Measurements from ENCODE around the gene FAM171A1. TPM values are rescaled to one million over a fixed set of nuclear protein-coding genes. Genes with fewer than 3 reads are reported as not detected.
A peak's percentile ranks its signal among the peaks of the same experiment; 100 is the strongest.

The FAM171A1 gene
- total RNA-seq, 1 donor from 2014 or later: 34.9 TPM

DNA sequence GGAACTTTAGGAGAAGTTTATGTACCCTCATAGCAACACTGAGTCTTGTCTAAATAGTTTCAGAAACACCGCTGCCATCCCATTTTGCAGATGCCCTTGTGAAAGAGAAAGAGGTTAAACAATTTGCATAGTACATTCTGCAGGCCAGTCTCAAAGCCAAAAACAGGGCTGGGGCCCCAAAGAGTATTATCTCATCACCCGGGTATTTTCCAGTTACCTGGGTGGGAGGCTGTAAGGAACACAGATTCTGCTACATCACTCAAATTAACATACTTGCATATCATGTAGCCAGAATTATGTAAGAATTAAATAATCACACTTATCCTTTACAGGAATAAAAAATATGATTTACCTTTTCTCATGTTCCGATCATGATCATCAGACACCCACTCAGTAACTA is 3.1 kb upstream of the FAM171A1 start:
- no peak for DNase-seq (ENCODE audit: low read depth)

DNA sequence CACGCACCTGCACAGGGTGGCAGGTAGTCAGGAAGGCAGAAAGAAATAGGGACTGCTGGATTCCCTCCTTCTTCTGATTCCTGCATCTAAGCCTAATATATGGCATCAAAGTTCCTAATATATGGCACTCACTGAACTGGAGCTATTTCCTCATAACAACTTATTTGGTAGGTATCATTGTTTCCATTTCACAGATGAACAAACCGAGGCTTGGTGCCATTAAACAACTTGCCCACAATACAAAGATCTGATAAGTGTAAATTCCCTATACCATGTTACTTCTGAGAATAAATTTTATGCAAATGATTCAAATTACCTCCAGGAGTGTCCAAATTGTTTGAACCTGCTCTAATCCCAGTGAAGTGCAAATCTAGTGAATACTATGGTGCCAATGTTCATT is 2.1 kb upstream of the FAM171A1 start:
- no peak for DNase-seq (ENCODE audit: low read depth)

DNA sequence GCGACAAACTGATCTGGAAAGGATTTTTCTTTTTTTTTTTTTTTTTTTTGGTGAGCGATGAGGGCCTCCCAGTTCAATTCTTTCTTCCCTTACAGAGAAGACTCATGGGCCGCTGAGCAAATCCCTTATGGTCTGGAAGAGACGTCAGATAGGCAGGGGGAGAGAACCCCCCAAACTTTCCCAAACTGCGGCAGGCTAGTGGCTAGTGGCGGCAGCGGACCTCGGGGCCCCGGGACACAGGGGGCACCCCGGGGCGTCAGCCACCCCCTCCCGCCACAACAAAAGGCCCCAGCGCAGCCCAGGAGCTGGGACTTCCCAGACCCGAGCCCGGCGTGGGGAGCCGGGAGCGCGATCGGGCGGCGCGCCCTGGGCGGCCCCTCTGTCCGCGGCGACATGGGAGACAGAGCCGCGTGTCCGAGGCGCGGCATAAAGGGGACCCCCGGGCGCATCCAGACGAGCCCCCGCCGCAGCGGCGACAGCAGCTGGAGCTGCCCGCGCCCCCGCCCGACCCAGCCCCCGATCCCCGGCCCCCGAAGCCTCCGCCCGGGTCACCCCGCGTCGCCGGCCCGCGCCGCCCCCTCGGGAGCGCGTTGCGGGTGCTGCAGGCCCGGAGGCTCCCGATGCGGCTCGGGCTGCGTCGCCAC is 755 bp downstream of the FAM171A1 start:
- no peak for DNase-seq (ENCODE audit: low read depth)

DNA sequence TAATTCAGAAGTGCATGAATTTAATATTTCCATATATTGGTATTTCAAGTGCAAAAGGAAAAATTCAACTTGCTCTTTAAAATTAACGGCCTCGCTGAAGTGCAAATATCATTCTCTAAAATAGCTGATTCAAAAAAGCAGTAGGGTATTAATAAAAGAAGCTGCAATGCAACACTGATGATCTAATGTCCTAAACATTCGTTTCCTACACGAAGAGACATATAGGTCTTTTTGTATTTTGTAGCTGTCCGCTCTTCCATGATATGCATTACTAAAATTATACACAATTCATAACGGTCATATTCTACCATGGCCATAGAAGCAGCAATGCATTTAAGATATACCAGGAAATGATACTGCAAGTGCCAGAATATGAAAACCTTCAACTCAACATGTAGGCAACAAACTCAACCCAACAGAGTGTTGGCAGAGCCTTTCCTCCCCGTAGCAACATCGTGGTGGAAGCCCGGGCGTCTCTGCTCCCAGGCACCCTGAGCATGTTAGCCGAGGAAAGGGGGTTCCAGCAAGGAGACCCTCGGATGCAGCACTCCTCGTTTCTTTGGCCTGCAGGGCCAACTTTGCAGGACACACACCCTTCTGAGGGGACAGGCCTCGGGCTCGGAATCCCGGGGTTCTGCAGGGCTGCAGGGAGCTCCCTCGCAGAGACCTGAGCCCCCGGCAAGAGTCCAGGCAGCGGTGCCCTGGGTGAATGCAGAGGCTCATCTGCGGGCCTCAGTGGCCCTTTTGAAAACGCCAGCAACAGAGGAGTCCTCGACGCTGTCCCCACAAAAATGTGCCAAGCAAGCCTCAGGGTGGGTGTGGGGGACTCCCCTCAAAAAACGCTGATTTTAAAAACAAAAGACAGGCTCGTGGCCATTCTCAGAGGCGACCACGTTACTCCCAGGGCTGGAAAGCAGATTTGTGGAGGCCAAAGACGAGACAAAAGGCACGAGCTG is 1.6 kb downstream of the FAM171A1 start:
- DNase-seq (ENCODE audit: low read depth): no peak

DNA sequence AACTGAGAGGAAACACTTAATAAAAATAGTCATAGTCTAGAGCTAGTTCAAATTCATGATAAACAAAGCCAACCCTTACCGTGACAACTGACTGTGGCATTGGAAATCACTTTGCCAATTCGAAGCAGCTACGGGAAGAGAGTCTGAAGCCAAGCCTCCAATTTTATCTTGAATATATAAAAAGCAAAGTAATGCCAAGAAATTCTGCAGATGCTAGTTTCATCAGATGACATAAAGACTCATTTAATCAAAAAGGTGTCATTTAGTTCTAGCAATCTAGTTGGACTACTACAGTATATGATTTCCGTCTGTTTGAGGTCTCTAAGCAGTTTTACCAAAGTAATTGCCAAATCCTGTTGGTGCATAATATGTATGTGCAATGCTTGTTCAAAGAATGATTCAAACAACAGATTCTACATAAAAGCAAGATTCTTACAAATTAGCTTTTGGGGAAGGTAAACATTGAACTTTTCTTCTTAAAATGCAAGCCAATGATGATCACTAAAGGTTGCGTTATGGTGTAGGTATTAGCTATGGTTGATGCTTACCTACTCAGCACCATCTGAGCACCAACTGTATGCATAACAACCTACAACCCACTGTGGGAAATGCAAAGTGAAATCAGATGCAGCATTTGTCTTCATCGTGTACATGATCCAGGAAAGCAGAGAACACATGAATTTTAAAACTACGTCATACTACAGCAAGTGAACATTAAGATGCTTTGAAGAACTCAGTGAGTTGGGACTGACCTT is 2.8 kb downstream of the FAM171A1 start:
- no peak for DNase-seq (ENCODE audit: low read depth)

DNA sequence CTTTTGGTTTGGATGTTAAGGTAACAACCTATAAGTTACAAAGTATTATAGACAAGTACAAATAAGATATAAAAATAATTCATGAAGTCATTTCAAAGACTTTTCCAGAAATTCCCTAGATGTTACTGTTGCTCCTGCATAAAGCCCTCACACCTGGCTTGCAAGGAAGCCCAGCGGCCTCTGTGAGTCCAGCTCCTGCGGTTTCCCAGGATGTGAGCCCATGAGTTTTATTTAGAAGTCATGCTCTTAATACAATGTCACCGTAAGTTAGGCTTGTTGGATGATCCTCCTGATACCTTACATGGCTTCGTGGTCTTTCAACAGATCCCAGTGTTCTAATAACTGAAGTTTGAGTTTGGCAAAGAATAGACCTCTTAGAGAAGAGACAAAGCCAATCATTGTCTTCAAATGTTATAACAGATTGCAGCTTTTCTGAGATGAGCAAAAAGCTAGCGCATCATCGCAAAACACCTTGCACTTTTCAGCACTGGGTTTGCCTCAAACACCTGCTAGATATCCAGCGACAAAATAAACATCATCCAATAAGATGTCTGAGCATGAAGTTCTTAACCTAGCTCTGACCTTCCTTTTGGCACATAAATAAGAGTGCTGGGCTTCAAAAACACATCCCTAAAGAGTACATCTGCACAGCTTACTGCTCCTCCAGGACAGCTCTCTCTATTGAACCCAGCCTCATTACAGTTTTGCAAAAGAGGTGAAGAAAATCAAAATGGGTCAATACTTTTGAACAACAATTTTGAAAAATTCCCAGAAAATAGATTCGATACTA is 3.6 kb downstream of the FAM171A1 start:
- DNase-seq (ENCODE audit: low read depth): no peak

DNA sequence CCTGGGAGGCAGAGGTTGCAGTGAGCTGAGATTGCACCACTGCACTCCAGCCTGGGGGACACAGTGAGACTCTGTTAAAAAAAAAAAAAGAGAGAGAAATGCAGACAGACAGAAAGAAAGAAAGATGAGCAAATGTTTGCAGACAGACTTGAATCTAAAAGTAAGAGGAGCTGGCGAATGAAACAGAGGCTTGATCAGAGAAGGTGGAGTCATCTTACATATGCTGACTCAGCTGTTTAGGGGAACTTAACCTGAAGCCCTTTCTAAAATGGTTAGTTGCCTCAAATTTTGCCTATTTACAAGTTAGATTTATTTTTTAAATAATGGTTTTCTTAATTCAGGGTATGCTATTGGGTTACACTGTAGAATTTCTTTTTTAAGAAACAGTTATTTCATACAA is 5.4 kb downstream of the FAM171A1 start:
- no peak for DNase-seq (ENCODE audit: low read depth)

DNA sequence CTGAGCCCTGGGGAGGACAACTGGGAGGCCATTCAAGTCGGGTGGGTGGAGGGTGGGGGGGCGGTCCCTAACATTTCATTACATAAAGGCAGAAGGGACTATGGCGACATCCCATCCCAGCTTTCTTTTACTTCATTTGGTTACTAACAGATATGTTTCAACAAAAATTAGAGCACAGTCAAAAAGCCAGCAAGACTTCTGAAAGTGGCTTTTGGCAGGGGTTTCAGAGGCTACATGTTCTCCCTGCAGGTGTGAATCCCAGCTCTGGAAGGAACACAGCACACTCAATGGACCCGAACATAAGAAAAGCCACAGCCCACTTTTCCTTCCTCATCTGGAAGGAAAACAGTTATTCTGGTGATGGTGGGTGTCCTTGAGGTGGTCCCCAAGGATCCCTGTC is 7.1 kb downstream of the FAM171A1 start:
- no peak for DNase-seq (ENCODE audit: low read depth)

DNA sequence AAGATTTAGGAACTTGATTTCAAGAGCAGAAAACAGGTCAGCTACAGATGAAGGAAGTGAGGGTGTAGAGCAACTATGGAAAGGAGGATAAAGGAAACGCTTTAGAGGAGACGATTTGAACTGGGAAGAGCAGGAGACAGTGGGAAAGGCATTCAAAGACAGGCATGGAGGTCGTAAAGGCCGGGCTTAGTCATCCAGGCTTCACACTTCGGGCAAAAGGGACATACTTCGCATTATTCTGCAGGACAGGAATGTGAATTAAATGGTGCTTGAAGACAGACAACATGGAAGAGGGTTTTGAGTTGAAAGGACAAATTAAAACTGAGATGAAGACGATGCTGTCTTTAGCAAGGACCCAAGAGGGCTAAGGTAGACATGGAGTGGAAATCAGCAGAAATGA is 8.1 kb downstream of the FAM171A1 start:
- peak; percentile 62 for DNase-seq (ENCODE audit: low read depth)

DNA sequence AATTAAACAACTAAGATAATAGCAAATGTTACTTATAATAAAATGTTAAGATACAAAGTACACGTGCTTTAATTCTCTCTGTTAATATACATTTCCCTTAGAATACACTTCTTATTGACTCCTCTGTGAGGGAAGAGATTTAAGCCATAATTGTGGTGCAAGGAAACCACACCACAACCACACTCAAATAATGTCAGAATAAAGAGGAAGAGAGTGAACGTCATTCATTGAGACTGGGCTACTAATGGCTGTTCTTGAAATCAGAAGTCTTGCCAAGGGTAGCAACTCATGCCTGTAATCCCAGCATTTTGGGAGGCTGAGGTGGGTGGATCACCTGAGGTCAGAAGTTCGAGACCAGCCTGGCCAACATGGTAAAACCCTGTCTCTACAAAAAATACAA is 10.0 kb downstream of the FAM171A1 start:
- no peak for DNase-seq (ENCODE audit: low read depth)

DNA sequence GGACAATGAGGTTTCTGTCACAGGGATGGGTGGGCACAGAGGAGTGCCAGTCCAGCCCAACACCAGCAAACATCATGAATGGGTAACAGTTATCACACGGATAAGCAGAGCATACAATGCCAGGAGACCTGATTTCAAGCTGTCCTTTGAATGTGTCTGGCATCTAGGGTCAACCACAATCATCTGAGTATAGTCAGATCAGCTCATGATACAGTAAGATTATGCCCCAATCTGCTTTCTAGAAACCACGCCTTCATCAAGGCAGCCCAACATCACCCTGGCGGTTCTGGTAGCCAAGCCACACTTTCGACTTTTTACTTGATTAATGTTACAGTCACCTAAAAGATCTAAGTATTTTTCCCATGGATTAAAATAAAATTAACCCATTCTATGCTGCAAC is 10.5 kb downstream of the FAM171A1 start:
- no peak for DNase-seq (ENCODE audit: low read depth)

DNA sequence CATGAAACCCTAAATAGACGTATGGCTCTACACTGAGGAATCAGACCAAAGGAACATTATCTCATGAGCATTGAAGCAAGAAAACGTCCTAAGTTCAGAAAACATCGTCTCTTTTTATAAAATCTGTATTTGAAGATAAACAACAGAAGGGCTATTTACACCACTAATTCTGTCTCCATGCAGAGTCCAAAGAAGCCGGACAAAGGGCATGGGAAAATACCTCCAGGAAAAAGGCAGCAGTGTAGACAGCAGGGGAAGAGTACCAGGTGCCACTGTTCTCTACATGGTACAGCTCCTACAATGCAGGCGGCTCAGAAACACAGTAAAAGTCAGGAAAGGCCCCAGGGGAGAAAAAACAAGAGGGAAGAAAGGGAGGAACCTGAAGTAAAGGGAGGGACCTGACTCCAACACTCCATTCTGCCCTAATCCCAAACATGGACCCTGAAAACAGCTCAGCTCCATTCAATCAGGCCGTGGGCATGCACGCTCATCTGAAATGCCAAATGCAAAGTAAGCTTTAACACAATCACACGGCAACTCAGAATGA is 17.5 kb downstream of the FAM171A1 start:
- DNase-seq (ENCODE audit: low read depth): no peak

DNA sequence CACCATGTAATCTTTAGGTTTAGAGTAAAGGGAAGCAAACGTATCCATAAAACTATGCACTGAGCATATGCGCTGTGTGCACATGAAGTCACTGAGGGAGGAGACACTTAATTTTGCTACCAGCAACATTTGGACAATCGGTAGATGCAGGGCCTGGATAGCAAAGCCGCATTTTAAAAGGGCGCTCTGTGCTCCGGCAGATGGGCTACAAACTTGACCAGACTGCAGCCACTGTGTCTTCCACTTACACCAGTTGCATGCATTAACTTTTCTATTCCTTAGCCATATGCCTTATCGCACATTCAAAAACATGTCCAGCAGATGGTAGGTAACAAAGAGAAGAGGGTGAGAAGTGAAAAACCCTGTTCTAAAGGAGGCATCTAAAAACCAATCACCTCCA is 18.3 kb downstream of the FAM171A1 start:
- no peak for DNase-seq (ENCODE audit: low read depth)

DNA sequence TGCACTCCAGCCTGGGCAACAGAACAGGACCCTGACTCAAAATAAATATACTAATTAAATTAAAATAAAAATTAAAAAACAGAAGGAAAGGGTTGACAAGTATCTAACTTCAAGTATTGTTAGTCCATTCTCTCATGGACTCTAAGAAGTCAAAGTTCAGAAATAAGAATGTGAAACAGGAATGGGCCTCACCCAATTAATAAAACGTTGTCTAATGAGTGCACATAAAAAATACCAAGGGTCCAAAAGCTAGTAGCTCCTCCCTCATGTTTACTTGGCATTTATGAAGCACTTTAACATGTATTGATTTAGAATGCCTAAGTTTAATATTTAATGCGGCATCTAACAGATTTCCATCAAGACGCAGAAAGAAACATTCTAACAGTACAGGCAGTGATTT is 18.9 kb downstream of the FAM171A1 start:
- no peak for DNase-seq (ENCODE audit: low read depth)

DNA sequence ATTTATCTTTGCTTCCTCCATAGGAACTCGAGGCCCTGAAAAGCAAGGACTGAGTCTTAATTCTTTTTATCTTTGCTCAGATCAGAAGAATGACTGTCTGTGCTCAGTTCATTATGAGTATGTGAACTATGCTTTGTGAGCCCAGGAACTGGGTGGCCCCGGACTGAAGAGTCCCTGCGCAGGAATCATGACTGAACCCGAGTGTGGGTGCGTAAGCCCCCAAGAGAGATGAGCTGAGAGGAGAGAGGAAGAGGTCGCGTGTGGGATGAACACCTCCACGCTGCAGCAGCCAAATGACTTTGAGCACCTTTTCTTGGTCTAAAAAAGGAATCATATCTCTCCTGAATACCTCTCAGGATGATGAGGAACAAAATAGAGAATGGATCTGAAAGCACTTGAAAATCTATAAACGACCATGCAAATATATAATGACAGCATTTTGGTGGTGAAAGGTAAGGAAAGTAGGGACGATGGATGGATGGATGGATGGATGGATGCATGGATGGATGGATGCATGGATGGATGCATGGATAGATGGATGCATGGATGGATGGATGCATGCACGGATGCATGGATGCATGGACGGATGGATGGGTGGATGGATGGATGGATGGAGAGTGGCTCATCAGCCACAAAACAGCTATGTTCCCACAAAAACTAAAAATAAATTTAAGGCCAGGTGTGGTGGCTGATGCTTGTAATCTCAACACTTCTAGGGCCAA is 19.8 kb downstream of the FAM171A1 start:
- DNase-seq (ENCODE audit: low read depth): no peak

DNA sequence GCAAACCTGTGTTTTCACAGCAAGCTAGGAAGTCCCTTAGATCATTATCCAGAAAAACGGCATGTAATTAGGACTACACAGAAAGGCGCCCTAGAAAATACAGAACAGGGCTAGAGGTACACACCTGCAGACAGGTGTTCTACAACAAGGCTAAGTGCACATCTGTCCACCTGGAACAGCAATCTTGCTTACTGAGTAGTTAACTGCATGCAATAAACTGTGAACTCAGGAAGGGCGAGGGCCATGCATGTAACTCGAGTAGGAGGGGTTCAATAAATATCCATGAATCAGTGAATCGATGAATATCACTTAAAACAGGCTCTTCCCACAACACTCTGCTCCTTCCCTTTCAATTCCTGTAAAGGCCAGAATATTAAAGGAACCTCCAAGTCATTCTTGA is 22.0 kb downstream of the FAM171A1 start:
- no peak for DNase-seq (ENCODE audit: low read depth)

DNA sequence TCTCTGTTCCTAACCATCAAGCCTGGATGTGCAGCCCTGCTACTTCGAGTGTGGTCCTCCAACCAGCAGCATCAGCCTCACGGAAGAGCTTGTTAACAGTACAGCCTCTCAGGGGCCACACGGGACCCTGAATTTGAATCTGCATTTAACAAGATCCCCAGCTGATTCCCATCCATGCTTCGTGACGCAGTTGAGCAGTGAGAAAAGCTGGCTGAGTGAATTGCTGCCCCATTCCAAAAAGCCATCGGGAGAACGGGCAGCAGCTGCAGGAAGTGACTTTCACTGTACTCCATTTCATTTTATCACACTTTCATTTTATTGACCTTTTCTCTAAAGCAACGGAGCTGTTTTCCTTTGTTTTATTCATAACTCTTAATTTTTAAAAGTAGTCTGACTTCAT is 22.5 kb downstream of the FAM171A1 start:
- no peak for DNase-seq (ENCODE audit: low read depth)

DNA sequence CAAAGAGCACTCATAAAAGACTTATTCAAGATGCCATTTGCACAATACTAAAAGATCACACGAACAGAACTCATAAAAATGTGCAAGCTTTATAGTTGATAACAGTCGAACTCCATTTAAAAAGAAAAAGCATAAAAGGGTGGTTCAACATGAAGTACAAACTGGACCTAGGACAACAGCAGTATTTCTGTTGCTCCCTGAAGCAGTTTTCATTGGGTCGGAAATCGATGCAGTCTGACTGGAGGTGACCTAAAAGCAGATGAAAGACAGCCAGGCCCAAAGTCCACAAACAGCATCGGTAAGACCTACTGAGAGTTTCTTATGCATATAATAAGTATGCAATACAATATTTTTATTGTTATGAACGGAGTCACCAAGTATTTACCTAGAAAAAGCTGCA is 23.9 kb downstream of the FAM171A1 start:
- no peak for DNase-seq (ENCODE audit: low read depth)

DNA sequence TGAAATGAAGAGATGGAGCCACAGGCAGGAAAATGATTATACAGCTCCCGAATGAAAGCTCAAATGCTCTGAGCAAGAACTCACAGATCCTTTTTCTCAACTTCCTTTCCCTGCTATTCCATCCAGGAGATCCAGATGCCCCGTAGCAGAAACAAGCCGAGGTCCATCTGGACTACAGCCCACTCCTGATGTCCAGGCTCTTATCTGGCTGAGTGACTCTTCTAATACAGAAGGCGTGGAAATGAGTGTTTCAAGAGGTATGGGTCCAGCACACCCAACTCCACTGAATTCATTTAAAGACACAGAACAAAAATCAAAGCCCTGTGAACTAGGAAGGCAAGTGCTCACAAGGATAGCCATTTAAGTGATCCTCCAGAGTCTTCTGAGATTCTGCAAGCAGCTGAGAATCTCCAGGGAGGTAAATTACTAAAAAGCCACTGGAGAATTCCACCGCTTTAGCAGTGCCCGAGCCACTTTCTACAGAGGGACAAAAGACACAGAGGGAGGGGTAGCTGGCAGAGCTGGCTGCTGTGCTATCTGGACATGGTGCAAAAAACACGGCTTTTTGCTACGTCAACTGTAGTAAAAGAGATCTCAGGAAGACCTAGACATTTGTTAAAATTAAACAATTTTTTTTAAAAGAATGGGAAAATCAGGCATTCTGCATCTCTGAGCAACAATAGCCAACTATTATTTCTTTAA is 24.5 kb downstream of the FAM171A1 start:
- no peak for DNase-seq (ENCODE audit: low read depth)

DNA sequence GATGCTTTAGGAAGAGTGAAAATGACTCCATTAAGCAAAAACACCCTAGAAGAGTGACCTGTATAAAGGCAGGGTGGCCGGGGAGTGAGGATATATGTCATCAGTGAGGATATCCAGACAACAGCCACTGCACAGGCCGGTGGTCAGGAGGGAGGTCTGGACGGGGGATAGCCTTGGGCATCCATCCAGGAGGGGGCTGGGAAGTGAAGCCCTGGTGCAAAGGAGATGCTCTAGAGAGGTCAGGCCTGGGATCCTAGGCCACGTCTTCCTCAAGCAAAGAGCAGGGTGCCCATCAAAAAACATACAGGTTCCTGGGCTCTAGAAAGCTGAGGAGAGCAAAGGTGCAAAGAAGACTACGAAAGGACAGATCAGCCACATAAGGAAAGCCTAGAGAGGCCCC is 25.6 kb downstream of the FAM171A1 start:
- DNase-seq (ENCODE audit: low read depth): no peak

All from renal cortical epithelial cell (primary cell).